Measurements from ENCODE around the gene CXCL17. TPM values are rescaled to one million over a fixed set of nuclear protein-coding genes. Genes with fewer than 3 reads are reported as not detected.
A peak's percentile ranks its signal among the peaks of the same experiment; 100 is the strongest.

The CXCL17 gene
- total RNA-seq, 1 donor from 2014 or later, result not detected

GRCh38 chr19:42443944-42444398 is 1.2 kb upstream of the CXCL17 start:
- TF ChIP-seq CTCF (IDR thresholded peaks at IDR 0.05; ENCODE audit: partially characterized antibody, unreplicated experiment), result no peak

GRCh38 chr19:42441049-42441445 is 1.7 kb downstream of the CXCL17 start:
- Mint-ChIP-seq H3K36me3 (ENCODE audit: unreplicated experiment) (no peaks in the 10 kb centered on the region), H3K27ac (ENCODE audit: unreplicated experiment) (no peak overlapping the region), H3K4me1 (ENCODE audit: low read depth, unreplicated experiment) (peaks cover 4% of the 10 kb centered on the region), H3K4me3 (ENCODE audit: unreplicated experiment) (no peak overlapping the region), H3K27me3 (ENCODE audit: unreplicated experiment) (peaks cover 5% of the 10 kb centered on the region), H3K9me3 (ENCODE audit: unreplicated experiment) (peaks cover 3% of the 10 kb centered on the region)
- no peak for DNase-seq
- no peak for TF ChIP-seq CTCF (IDR thresholded peaks at IDR 0.05; ENCODE audit: partially characterized antibody, unreplicated experiment)

More at GRCh38 chr19:42443944-42444398, 1.2 kb upstream of the CXCL17 start:
- Mint-ChIP-seq H3K36me3 (ENCODE audit: unreplicated experiment) (no peaks in the 10 kb centered on the region), H3K4me1 (ENCODE audit: low read depth, unreplicated experiment) (no peaks in the 10 kb centered on the region), H3K27me3 (ENCODE audit: unreplicated experiment) (peaks cover 2% of the 10 kb centered on the region), H3K27ac (ENCODE audit: unreplicated experiment) (no peak overlapping the region), H3K9me3 (ENCODE audit: unreplicated experiment) (no peaks in the 10 kb centered on the region), H3K4me3 (ENCODE audit: unreplicated experiment) (no peak overlapping the region)
- no peak for DNase-seq

- Mint-ChIP-seq H3K36me3 (ENCODE audit: unreplicated experiment) (no peaks in the 10 kb centered on the region), H3K27ac (ENCODE audit: unreplicated experiment) (no peak overlapping the region), H3K4me3 (ENCODE audit: unreplicated experiment) (no peak overlapping the region), H3K4me1 (ENCODE audit: low read depth, unreplicated experiment) (peaks cover 9% of the 10 kb centered on the region), H3K9me3 (ENCODE audit: unreplicated experiment) (peaks cover 3% of the 10 kb centered on the region), H3K27me3 (ENCODE audit: unreplicated experiment) (peaks cover 5% of the 10 kb centered on the region)
- TF ChIP-seq CTCF (IDR thresholded peaks at IDR 0.05; ENCODE audit: partially characterized antibody, unreplicated experiment), result peak; percentile 98
- DNase-seq, result peak; percentile 85
These were observed 2.2 kb downstream of the CXCL17 start for GRCh38 chr19:42440357-42441048.

- no peaks in the 10 kb centered on the region for H3K36me3 Mint-ChIP-seq (ENCODE audit: unreplicated experiment)
- H3K4me3 Mint-ChIP-seq (ENCODE audit: unreplicated experiment), result peak overlapping the region; percentile 72
- H3K4me1 Mint-ChIP-seq (ENCODE audit: low read depth, unreplicated experiment), result peaks cover 22% of the 10 kb centered on the region
- peaks cover 3% of the 10 kb centered on the region for H3K9me3 Mint-ChIP-seq (ENCODE audit: unreplicated experiment)
- TF ChIP-seq CTCF (IDR thresholded peaks at IDR 0.05; ENCODE audit: partially characterized antibody, unreplicated experiment), result no peak
- H3K27ac Mint-ChIP-seq (ENCODE audit: unreplicated experiment), result peak overlapping the region; percentile 92
- peaks cover 5% of the 10 kb centered on the region for H3K27me3 Mint-ChIP-seq (ENCODE audit: unreplicated experiment)
- DNase-seq, result peak; percentile 72
These were observed 6.7 kb downstream of the CXCL17 start for GRCh38 chr19:42436006-42436405.

GRCh38 chr19:42435316-42435715 is 7.4 kb downstream of the CXCL17 start:
- H3K27me3 Mint-ChIP-seq (ENCODE audit: unreplicated experiment), result peaks cover 3% of the 10 kb centered on the region
- H3K9me3 Mint-ChIP-seq (ENCODE audit: unreplicated experiment), result peaks cover 3% of the 10 kb centered on the region
- H3K27ac Mint-ChIP-seq (ENCODE audit: unreplicated experiment), result peak overlapping the region; percentile 92
- no peak for DNase-seq
- peaks cover 22% of the 10 kb centered on the region for H3K4me1 Mint-ChIP-seq (ENCODE audit: low read depth, unreplicated experiment)
- peak overlapping the region; percentile 3 for H3K4me3 Mint-ChIP-seq (ENCODE audit: unreplicated experiment)
- TF ChIP-seq CTCF (IDR thresholded peaks at IDR 0.05; ENCODE audit: partially characterized antibody, unreplicated experiment), result no peak
- H3K36me3 Mint-ChIP-seq (ENCODE audit: unreplicated experiment), result no peaks in the 10 kb centered on the region

Measured in glutamatergic neuron (in vitro differentiated cells).